Progenitor cell of endocrine pancreas (in vitro differentiated cells): Measurements from ENCODE around the gene IL23R. TPM values are rescaled to one million over a fixed set of nuclear protein-coding genes. Genes with fewer than 3 reads are reported as not detected.

ENCODE experiments used
- DNase-seq: peaks from one replicate; pipeline ENCODE4 v3.0.0; 2021; ENCODE audit warnings: low spot score; ENCODE audit not compliant: unreplicated experiment
- H3K27ac Mint-ChIP-seq: 2 replicates; pipeline ENCODE4 v1.8.0; 2021; ENCODE audit warnings: mild to moderate bottlenecking, moderate library complexity, mixed read lengths
- H3K27me3 Mint-ChIP-seq: 2 replicates; pipeline ENCODE4 v1.8.0; 2021; ENCODE audit warnings: mixed read lengths
- H3K36me3 Mint-ChIP-seq: 2 replicates; pipeline ENCODE4 v1.8.0; 2022; ENCODE audit warnings: mixed read lengths; ENCODE audit not compliant: insufficient read depth
- H3K4me1 Mint-ChIP-seq: 2 replicates; pipeline ENCODE4 v1.8.0; 2021; ENCODE audit warnings: low read depth, mixed read lengths
- H3K4me3 Mint-ChIP-seq: 2 replicates; pipeline ENCODE4 v1.8.0; 2021; ENCODE audit warnings: low read depth, mild to moderate bottlenecking, moderate library complexity, mixed read lengths
- H3K9me3 Mint-ChIP-seq: 2 replicates; pipeline ENCODE4 v1.8.0; 2021; ENCODE audit warnings: low read depth, mixed read lengths
- long read RNA-seq: library from polyadenylated mRNA; unstranded; transcript quantifications from one replicate; pipeline ENCODE4 v2.0.0, GENCODE V29; 2020
- total RNA-seq: library from RNA; stranded (reverse); gene quantifications from 2 replicates; pipeline ENCODE4 v1.2.1, GENCODE V29; 2021
- TF ChIP-seq, protein P1 (sequence below): fragments of 200-600 bp; sonication (generic); IDR thresholded peaks from one replicate; pipeline ENCODE4 v1.5.0; 2021; ENCODE audit warnings: antibody characterized with exemption, mild to moderate bottlenecking; ENCODE audit not compliant: unreplicated experiment

The IL23R gene, protein sequence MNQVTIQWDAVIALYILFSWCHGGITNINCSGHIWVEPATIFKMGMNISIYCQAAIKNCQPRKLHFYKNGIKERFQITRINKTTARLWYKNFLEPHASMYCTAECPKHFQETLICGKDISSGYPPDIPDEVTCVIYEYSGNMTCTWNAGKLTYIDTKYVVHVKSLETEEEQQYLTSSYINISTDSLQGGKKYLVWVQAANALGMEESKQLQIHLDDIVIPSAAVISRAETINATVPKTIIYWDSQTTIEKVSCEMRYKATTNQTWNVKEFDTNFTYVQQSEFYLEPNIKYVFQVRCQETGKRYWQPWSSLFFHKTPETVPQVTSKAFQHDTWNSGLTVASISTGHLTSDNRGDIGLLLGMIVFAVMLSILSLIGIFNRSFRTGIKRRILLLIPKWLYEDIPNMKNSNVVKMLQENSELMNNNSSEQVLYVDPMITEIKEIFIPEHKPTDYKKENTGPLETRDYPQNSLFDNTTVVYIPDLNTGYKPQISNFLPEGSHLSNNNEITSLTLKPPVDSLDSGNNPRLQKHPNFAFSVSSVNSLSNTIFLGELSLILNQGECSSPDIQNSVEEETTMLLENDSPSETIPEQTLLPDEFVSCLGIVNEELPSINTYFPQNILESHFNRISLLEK
- total RNA-seq: not detected in 2 replicates
- long read RNA-seq: 0 reads

DNA sequence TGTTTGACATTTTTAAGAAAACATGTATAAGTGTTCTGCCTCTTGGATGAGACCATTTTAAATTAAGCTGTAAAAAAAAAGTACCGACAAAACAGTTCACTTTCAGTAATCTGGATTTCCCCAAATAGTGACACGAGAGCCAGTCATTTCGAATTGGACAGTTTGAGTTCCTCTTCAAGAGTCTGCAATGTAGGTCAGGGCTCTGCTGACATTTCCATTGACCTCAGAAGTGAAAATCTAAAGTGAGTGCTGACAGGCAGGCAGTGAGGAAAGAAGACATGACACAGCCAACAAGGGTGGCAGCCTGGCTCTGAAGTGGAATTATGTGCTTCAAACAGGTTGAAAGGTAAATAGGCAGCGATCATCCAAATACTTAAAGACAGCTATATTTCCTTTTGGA is at the start of gene IL23R:
Gene IL23R (plus strand): TSS at position 259 of the 400 bp plus-strand sequence. CDS start 1,667 bp downstream, outside the sequence.
- Mint-ChIP-seq H3K27me3 (peaks cover 3% of the 10 kb centered on the region), H3K27ac (no peak within 1 kb of the TSS), H3K9me3 (no peaks in the 10 kb centered on the region), H3K4me1 (peaks cover 6% of the 10 kb centered on the region), H3K4me3 (no peak within 1 kb of the TSS), H3K36me3 (no peaks in the 10 kb centered on the region)
- no peak for DNase-seq
- TF ChIP-seq, protein P1, sequence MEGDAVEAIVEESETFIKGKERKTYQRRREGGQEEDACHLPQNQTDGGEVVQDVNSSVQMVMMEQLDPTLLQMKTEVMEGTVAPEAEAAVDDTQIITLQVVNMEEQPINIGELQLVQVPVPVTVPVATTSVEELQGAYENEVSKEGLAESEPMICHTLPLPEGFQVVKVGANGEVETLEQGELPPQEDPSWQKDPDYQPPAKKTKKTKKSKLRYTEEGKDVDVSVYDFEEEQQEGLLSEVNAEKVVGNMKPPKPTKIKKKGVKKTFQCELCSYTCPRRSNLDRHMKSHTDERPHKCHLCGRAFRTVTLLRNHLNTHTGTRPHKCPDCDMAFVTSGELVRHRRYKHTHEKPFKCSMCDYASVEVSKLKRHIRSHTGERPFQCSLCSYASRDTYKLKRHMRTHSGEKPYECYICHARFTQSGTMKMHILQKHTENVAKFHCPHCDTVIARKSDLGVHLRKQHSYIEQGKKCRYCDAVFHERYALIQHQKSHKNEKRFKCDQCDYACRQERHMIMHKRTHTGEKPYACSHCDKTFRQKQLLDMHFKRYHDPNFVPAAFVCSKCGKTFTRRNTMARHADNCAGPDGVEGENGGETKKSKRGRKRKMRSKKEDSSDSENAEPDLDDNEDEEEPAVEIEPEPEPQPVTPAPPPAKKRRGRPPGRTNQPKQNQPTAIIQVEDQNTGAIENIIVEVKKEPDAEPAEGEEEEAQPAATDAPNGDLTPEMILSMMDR: no peak

- Mint-ChIP-seq H3K27me3 (no peaks in the 10 kb centered on the region), H3K9me3 (peaks cover 10% of the 10 kb centered on the region), H3K4me3 (no peak overlapping the region), H3K4me1 (no peaks in the 10 kb centered on the region), H3K27ac (no peak overlapping the region), H3K36me3 (no peaks in the 10 kb centered on the region)
- no peak for DNase-seq
- TF ChIP-seq, protein P1: no peak
Observed at GRCh38 chr1:67118191-67118590, 48.1 kb upstream of the IL23R start.

DNA sequence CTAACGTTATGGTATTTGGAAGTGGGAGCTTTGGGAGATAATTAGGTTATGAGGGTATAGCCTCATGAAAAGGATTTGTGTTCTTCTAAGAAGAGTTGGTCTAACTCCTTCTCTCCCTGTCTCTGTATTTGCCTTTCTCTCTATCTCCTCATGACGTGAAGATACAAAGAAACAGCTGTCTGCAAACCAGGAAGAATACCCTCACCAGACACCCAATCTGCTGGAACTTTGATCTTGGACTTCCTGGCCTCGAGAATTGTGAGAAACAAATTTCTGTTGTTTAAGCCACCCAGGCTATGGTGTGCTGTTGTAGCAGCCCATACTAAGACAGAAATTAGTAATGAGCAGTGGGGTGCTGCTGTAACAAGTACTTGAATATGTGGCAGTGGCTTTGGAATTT is 47.6 kb upstream of the IL23R start:
- Mint-ChIP-seq H3K9me3 (peaks cover 10% of the 10 kb centered on the region), H3K4me1 (no peaks in the 10 kb centered on the region), H3K36me3 (no peaks in the 10 kb centered on the region), H3K4me3 (no peak overlapping the region), H3K27me3 (no peaks in the 10 kb centered on the region), H3K27ac (no peak overlapping the region)
- TF ChIP-seq, protein P1: no peak
- no peak for DNase-seq

DNA sequence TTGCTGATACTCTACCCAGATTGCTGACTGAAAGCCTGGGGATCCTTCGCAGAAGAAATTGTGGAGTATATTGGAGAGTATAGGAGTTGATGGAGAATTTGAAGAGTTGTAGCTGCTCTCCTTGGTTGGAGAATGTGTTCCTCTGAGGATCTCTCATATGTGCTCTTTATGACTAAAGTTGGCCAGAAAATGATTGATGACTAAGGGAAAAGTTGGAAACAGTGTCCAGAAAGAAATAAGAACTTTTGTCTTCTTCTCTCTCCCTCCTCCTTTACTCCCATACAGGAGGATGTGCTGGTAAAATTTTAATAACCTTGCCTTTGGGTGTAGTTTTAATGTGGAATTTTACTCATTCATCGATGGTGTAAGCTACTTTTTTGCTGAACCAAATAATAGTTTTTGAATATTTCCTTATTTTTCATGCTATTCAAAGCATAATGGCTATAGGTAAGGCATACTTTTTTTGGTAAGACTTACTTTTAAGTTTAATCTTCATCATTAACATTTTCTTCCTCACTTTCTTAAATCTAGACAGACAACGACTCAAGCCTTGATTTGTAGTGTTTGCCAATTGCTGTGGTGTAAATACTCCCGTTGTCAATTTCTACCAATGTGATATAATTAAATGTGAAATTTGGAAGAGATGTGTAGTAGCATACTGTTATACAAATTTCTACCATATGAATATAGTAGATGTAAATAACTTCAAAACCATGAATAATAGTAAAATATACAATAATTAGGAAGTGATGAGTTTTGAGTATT is 45.2 kb upstream of the IL23R start:
- DNase-seq: no peak
- no peak overlapping the region for H3K27ac Mint-ChIP-seq
- no peaks in the 10 kb centered on the region for H3K4me1 Mint-ChIP-seq
- H3K36me3 Mint-ChIP-seq: no peaks in the 10 kb centered on the region
- no peak overlapping the region for H3K4me3 Mint-ChIP-seq
- TF ChIP-seq, protein P1: no peak
- H3K27me3 Mint-ChIP-seq: no peaks in the 10 kb centered on the region
- peaks cover 8% of the 10 kb centered on the region for H3K9me3 Mint-ChIP-seq

DNA sequence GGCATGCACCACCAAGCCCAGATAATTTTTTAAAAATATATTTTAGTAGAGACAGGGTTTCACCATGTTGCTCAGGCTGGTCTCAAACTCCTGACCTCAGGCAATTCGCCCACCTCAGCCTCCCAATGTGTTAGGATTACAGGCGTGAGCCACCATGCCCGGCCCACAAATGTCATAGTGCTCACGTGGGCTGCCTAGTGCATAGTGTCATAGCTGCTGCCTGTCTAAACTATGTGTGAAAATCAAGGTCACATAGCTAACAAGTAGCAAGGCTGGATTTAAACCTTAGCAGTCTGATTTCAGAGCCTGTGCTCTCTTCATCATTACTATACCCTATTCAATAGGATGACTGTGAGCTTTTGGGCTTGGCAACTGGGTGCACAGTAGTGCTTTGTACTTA is 41.8 kb upstream of the IL23R start:
- Mint-ChIP-seq H3K27me3 (no peaks in the 10 kb centered on the region), H3K27ac (no peak overlapping the region), H3K36me3 (no peaks in the 10 kb centered on the region), H3K4me3 (no peak overlapping the region), H3K4me1 (peaks cover 2% of the 10 kb centered on the region), H3K9me3 (peaks cover 8% of the 10 kb centered on the region)
- DNase-seq: no peak
- TF ChIP-seq, protein P1: no peak
